Thyroid gland (tissue), 4 donors: Measurements from ENCODE around the gene NFIA.

Experiments used
- POLR2A ChIP-seq, 2 donors: fragments of 450-650 bp; IDR thresholded peaks; one replicate each; pipeline ENCODE4 v1.6.1; 2017; ENCODE audit warnings: antibody characterized with exemption in 2 of 2, mild to moderate bottlenecking in 2 of 2, moderate library complexity in 1 of 2
- TF ChIP-seq, protein P1 (sequence below), 6 experiments: fragments of 200-600 bp in 3 of 6; fragments of 450-650 bp in 3 of 6; sonication (generic) in 3 of 6; IDR thresholded peaks; one replicate each; pipeline ENCODE4 v1.5.1; 2016 to 2019; ENCODE audit warnings: antibody characterized with exemption in 6 of 6, mild to moderate bottlenecking in 2 of 6, inconsistent platforms in 1 of 6, moderate library complexity in 1 of 6

DNA sequence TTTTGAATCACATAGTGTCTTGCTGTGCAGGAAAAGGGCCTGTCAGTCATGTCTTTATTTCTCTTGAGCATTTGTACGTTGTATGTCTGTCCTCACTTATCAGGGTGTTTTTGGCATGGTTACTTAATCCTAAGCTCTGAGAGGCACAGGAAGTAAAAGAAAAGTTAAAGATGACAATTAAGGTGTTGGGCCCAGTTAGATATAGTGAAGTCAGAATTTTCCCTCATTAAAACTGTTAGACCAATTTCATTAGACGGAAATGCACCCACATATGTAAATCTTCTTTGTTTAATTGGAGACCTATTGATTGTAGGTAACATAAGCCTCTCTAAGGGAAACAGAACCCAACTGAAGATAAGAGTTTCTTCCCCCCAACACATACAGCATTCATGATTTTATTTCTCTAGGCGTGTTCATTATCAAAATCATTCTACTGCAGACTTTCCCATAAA lies 21.9 kb downstream of the NFIA start:
- TF ChIP-seq POLR2A (IDR thresholded peaks at IDR 0.05) = no peak
- TF ChIP-seq, protein P1, sequence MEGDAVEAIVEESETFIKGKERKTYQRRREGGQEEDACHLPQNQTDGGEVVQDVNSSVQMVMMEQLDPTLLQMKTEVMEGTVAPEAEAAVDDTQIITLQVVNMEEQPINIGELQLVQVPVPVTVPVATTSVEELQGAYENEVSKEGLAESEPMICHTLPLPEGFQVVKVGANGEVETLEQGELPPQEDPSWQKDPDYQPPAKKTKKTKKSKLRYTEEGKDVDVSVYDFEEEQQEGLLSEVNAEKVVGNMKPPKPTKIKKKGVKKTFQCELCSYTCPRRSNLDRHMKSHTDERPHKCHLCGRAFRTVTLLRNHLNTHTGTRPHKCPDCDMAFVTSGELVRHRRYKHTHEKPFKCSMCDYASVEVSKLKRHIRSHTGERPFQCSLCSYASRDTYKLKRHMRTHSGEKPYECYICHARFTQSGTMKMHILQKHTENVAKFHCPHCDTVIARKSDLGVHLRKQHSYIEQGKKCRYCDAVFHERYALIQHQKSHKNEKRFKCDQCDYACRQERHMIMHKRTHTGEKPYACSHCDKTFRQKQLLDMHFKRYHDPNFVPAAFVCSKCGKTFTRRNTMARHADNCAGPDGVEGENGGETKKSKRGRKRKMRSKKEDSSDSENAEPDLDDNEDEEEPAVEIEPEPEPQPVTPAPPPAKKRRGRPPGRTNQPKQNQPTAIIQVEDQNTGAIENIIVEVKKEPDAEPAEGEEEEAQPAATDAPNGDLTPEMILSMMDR (IDR thresholded peaks at IDR 0.05) = no peak
